ENCODE data around the gene GAPVD1.

GAPVD1 gene

GRCh38 chr9:125241000-125241862 lies 20.4 kb upstream of the GAPVD1 start, which contains the start of gene HSPA5:
TSS of gene HSPA5 (minus strand) at chr9:125241343. CDS start at chr9:125241126, 217 bp downstream.
- in situ Hi-C loops (cut with HindIII; ENCODE audit: low sequenced_read_pairs) = no loop called here
- peak; percentile 11 for TF ChIP-seq CTCF (IDR thresholded peaks at IDR 0.05; ENCODE audit: low read depth, low read length)
- peak; percentile 100 for DNase-seq (ENCODE audit: low read depth, low spot score)
- peak within 1 kb of the TSS; percentile 68 for H3K4me3 ChIP-seq (ENCODE audit: low read depth, low read length)

- DNase-seq (ENCODE audit: low read depth, low spot score) = no peak
- H3K4me3 ChIP-seq (ENCODE audit: low read depth, low read length) = peak overlapping the region; percentile 61
- in situ Hi-C loops (cut with HindIII; ENCODE audit: low sequenced_read_pairs) = no loop called here
- no peak for TF ChIP-seq CTCF (IDR thresholded peaks at IDR 0.05; ENCODE audit: low read depth, low read length)
Measured at GRCh38 chr9:125241863-125242739, 19.5 kb upstream of the GAPVD1 start.

- in situ Hi-C loops (cut with HindIII; ENCODE audit: low sequenced_read_pairs) = no loop called here
- H3K4me3 ChIP-seq (ENCODE audit: low read depth, low read length) = no peak overlapping the region
- no peak for TF ChIP-seq CTCF (IDR thresholded peaks at IDR 0.05; ENCODE audit: low read depth, low read length)
- DNase-seq (ENCODE audit: low read depth, low spot score) = no peak
Measured at GRCh38 chr9:125243792-125244260, 17.8 kb upstream of the GAPVD1 start.

GRCh38 chr9:125246261-125246667 lies 15.4 kb upstream of the GAPVD1 start:
- in situ Hi-C loops (cut with HindIII; ENCODE audit: low sequenced_read_pairs) = no loop called here
- DNase-seq (ENCODE audit: low read depth, low spot score) = no peak
- no peak overlapping the region for H3K4me3 ChIP-seq (ENCODE audit: low read depth, low read length)
- TF ChIP-seq CTCF (IDR thresholded peaks at IDR 0.05; ENCODE audit: low read depth, low read length) = no peak

- DNase-seq (ENCODE audit: low read depth, low spot score) = no peak
- in situ Hi-C loops (cut with HindIII; ENCODE audit: low sequenced_read_pairs) = no loop called here
- TF ChIP-seq CTCF (IDR thresholded peaks at IDR 0.05; ENCODE audit: low read depth, low read length) = no peak
- H3K4me3 ChIP-seq (ENCODE audit: low read depth, low read length) = no peak overlapping the region
Measured at GRCh38 chr9:125254231-125254630, 7.4 kb upstream of the GAPVD1 start.

GRCh38 chr9:125255781-125256391 lies 5.7 kb upstream of the GAPVD1 start:
- H3K4me3 ChIP-seq (ENCODE audit: low read depth, low read length) = no peak overlapping the region
- DNase-seq (ENCODE audit: low read depth, low spot score) = no peak
- in situ Hi-C loops (cut with HindIII; ENCODE audit: low sequenced_read_pairs) = no loop called here
- TF ChIP-seq CTCF (IDR thresholded peaks at IDR 0.05; ENCODE audit: low read depth, low read length) = peak; percentile 29
